Measurements from ENCODE around the gene OGDH. TPM values are rescaled to one million over a fixed set of nuclear protein-coding genes. Genes with fewer than 3 reads are reported as not detected.

The OGDH gene
- total and polyA plus RNA-seq, 3 donors from 2014 or later = 82.4 to 95.1 (median 87.0) TPM

DNA sequence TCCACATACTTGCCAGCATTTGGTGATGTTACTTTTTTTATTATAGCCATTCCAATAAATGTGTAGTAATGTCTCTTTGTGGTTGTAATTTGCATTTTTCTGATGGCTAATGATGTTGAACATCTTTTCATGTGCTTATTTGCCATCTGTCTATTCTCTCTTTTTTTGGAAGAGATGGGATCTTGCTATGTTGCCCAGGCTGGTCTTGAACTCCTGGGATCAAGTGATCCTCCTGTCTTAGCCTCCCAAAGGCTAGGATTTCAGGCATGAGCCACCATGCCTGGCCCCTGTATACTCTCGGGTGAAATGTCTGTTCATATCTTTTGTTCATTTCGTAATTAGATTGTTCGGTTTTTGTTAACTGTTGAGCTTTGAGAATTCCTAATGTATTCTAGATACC lies 3.4 kb downstream of the OGDH start:
- intact Hi-C loops (cut with DNase I; ENCODE audit: low total_unique reads) = no loop called here

DNA sequence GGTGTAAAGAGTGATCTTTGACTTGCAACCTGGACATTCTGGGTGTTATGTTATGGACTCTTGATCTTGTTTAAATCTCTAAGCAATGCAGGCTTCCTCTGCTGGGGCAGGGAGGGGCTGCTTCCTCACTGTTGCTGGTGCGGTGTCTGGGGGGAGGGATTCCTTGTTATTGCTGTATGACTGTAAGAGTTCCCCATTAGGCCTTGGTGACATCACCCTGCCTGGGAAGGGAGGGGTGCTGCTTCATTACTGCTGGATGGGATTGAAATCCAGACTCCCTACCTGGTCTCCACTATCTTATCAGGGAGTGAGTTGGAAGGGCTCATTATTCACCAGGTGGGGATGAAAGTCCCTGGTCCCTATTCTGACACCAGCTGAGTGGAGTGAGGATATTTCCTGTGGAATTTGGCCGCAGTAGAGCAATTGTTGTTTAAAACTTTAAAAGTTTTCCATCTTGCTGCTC lies 8.8 kb downstream of the OGDH start:
- Histone ChIP-seq H3K4me1 (no peaks in the 10 kb centered on the region), H3K36me3 (ENCODE audit: low read depth, missing control alignments) (no peaks in the 10 kb centered on the region), H3K27ac (no peak overlapping the region), H3K9me3 (no peaks in the 10 kb centered on the region), H3K4me3 (no peak overlapping the region), H3K27me3 (no peaks in the 10 kb centered on the region)
- intact Hi-C loops (cut with DNase I; ENCODE audit: low total_unique reads) = no loop called here
- WGBS, 2 donors = 65 to 77% methylated on average over 2 of the region's 2 CpGs
- TF ChIP-seq, protein P1, sequence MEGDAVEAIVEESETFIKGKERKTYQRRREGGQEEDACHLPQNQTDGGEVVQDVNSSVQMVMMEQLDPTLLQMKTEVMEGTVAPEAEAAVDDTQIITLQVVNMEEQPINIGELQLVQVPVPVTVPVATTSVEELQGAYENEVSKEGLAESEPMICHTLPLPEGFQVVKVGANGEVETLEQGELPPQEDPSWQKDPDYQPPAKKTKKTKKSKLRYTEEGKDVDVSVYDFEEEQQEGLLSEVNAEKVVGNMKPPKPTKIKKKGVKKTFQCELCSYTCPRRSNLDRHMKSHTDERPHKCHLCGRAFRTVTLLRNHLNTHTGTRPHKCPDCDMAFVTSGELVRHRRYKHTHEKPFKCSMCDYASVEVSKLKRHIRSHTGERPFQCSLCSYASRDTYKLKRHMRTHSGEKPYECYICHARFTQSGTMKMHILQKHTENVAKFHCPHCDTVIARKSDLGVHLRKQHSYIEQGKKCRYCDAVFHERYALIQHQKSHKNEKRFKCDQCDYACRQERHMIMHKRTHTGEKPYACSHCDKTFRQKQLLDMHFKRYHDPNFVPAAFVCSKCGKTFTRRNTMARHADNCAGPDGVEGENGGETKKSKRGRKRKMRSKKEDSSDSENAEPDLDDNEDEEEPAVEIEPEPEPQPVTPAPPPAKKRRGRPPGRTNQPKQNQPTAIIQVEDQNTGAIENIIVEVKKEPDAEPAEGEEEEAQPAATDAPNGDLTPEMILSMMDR (IDR thresholded peaks at IDR 0.05) = no peak
- DNase-seq = peak; percentile 35

More for the DNA sequence above, 3.4 kb downstream of the OGDH start:
- H3K4me3 ChIP-seq = no peak overlapping the region
- TF ChIP-seq, protein P1 (IDR thresholded peaks at IDR 0.05) = no peak
- no peak for TF ChIP-seq POLR2A (IDR thresholded peaks at IDR 0.05)
- H3K27ac ChIP-seq = no peak overlapping the region
- no peak for DNase-seq
- no peaks in the 10 kb centered on the region for H3K27me3 ChIP-seq
- peaks cover 7% of the 10 kb centered on the region for H3K4me1 ChIP-seq
- no peaks in the 10 kb centered on the region for H3K9me3 ChIP-seq
- WGBS, 2 donors = 88 to 90% methylated on average over 3 of the region's 3 CpGs
- H3K36me3 ChIP-seq (ENCODE audit: low read depth, missing control alignments) = no peaks in the 10 kb centered on the region

DNA sequence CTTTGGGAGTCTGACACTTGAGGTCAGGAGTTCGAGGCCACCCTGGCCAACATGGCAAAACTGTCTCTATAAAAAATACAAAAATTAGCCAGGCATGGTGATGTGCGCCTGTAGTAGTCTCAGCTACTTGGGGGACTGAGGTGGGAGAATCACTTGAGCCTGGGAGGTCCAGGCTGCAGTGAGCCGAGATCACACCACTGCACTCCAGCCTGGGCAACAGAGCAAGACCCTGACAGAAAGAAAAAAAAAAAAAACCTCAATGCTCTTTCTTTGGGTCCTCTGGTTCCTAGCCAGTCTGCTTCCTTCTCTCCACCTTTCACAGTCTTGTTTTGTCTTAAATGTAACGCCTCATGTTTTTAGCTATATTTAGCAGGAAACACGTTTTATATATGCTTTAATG lies 9.4 kb downstream of the OGDH start:
- WGBS, 2 donors = 85 to 87% methylated on average over 5 of the region's 5 CpGs
- no peak for TF ChIP-seq POLR2A (IDR thresholded peaks at IDR 0.05)
- TF ChIP-seq, protein P1 (IDR thresholded peaks at IDR 0.05) = no peak
- no peak for DNase-seq
- H3K4me3 ChIP-seq = no peak overlapping the region
- H3K36me3 ChIP-seq (ENCODE audit: low read depth, missing control alignments) = no peaks in the 10 kb centered on the region
- H3K27ac ChIP-seq = no peak overlapping the region
- intact Hi-C loops (cut with DNase I; ENCODE audit: low total_unique reads) = no loop called here
- no peaks in the 10 kb centered on the region for H3K9me3 ChIP-seq
- no peaks in the 10 kb centered on the region for H3K27me3 ChIP-seq
- H3K4me1 ChIP-seq = no peaks in the 10 kb centered on the region

DNA sequence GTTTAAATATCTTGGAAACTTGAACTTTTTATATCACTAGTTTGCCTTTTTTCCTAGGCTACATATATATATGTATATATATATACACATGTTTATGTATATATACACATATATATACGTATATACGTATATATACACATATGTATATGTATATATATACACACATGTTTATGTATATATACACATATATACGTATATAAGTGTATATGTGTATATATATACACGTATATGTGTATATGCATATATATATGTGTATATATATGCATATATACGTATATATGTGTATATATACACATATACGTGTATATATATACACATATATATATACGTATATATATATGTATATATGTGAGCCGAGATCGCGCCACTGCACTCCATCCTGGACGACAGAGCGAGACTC lies 10.1 kb downstream of the OGDH start:
- Histone ChIP-seq H3K27ac (no peak overlapping the region), H3K9me3 (no peaks in the 10 kb centered on the region), H3K4me3 (no peak overlapping the region), H3K4me1 (no peaks in the 10 kb centered on the region), H3K36me3 (ENCODE audit: low read depth, missing control alignments) (no peaks in the 10 kb centered on the region), H3K27me3 (no peaks in the 10 kb centered on the region)
- DNase-seq = no peak
- intact Hi-C loops (cut with DNase I; ENCODE audit: low total_unique reads) = no loop called here
- WGBS, 2 donors = 88 to 91% methylated on average over 12 of the region's 12 CpGs
- TF ChIP-seq POLR2A (IDR thresholded peaks at IDR 0.05) = no peak
- TF ChIP-seq, protein P1 (IDR thresholded peaks at IDR 0.05) = no peak

DNA sequence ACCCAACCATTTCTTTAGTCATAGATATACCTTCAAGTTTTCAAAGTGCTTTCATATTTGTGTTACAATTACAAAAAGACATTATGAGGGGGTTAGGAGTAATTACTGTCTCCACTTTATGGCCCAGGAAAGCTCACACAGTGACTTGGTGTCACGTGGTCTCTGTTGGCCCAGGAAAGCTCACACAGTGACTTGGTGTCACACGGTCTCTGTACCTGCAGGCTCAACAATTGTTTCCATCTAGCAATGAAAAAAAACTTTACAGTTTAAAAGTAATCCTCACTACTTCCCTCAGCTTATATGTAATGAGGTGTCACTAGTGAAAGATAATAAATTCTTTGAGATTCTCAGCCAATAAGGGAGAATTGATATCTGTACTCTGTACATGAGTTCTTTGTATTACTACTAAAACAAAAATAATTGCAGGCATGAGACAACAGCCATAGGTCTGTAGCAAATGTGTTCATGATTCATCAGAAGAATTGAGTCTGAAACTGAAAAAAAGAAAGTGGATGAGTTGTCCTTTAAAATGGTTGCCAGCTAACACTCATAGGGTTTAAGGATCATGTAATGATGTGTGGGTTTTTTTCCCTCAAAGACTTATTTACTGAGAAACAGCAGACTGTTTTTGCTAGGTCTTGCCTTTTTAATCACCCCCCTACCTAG lies 10.9 kb downstream of the OGDH start:
- Histone ChIP-seq H3K36me3 (ENCODE audit: low read depth, missing control alignments) (no peaks in the 10 kb centered on the region), H3K4me3 (no peak overlapping the region), H3K9me3 (no peaks in the 10 kb centered on the region), H3K4me1 (peaks cover 2% of the 10 kb centered on the region), H3K27me3 (no peaks in the 10 kb centered on the region), H3K27ac (no peak overlapping the region)
- WGBS, 2 donors = 75 to 88% methylated on average over 2 of the region's 2 CpGs
- DNase-seq = no peak
- intact Hi-C loops (cut with DNase I; ENCODE audit: low total_unique reads) = no loop called here
- TF ChIP-seq POLR2A (IDR thresholded peaks at IDR 0.05) = no peak
- TF ChIP-seq, protein P1 (IDR thresholded peaks at IDR 0.05) = no peak

All from testis (tissue), 3 donors.